SK-N-SH treated with all-trans-retinoic acid at 6 μM for 48 hours (cell line): ENCODE measurements around the gene MROH7.

Experiments used
- CSDC2 ChIP-seq: fragments of 250-450 bp; sonication (Bioruptor Pico); IDR thresholded peaks from 2 replicates; pipeline ENCODE4 v1.5.0; 2020; ENCODE audit warnings: mild to moderate bottlenecking, moderate library complexity
- GLIS3 ChIP-seq: fragments of 250-450 bp; sonication (Bioruptor Pico); IDR thresholded peaks from 2 replicates; pipeline ENCODE4 v1.5.0; 2020; ENCODE audit warnings: mild to moderate bottlenecking, moderate library complexity
- ISL1 ChIP-seq: fragments of 250-450 bp; sonication (Bioruptor Pico); IDR thresholded peaks from 2 replicates; pipeline ENCODE4 v2.1.2; 2022; ENCODE audit warnings: mild to moderate bottlenecking, moderate library complexity
- RARB ChIP-seq: fragments of 250-450 bp; sonication (Bioruptor Pico); IDR thresholded peaks from 2 replicates; pipeline ENCODE4 v1.8.0; 2021; ENCODE audit warnings: mild to moderate bottlenecking, moderate library complexity
- TOX ChIP-seq: fragments of 250-450 bp; sonication (Bioruptor Pico); IDR thresholded peaks from 2 replicates; pipeline ENCODE4 v1.8.0; 2021; ENCODE audit warnings: mild to moderate bottlenecking, moderate library complexity, borderline replicate concordance
- ZC3H10 ChIP-seq: fragments of 250-450 bp; sonication (Bioruptor Pico); IDR thresholded peaks from 2 replicates; pipeline ENCODE4 v1.5.1; 2021; ENCODE audit warnings: mild to moderate bottlenecking, moderate library complexity
- ZFP3 ChIP-seq: fragments of 250-450 bp; sonication (Bioruptor Pico); IDR thresholded peaks from 2 replicates; pipeline ENCODE4 v1.5.0; 2020; ENCODE audit warnings: mild to moderate bottlenecking, moderate library complexity
- ZNF565 ChIP-seq: fragments of 450-650 bp; formaldehyde crosslinking; conservative IDR thresholded peaks from 2 replicates; pipeline ENCODE4 v1.5.0; 2020; ENCODE audit warnings: low read depth, mild to moderate bottlenecking, moderate library complexity
- TF ChIP-seq, protein P1 (sequence below): fragments of 250-450 bp; sonication (Bioruptor Pico); IDR thresholded peaks from 2 replicates; pipeline ENCODE4 v1.8.0; 2020; ENCODE audit warnings: mild to moderate bottlenecking, moderate library complexity, borderline replicate concordance
- TF ChIP-seq, protein P2 (sequence below): fragments of 250-450 bp; sonication (Bioruptor Pico); IDR thresholded peaks from 2 replicates; pipeline ENCODE4 v1.5.0; 2020; ENCODE audit warnings: mild to moderate bottlenecking, moderate library complexity
- TF ChIP-seq, protein P3 (sequence below): fragments of 250-450 bp; sonication (Bioruptor Pico); IDR thresholded peaks from 2 replicates; pipeline ENCODE4 v1.5.1; 2021; ENCODE audit warnings: mild to moderate bottlenecking, moderate library complexity

DNA sequence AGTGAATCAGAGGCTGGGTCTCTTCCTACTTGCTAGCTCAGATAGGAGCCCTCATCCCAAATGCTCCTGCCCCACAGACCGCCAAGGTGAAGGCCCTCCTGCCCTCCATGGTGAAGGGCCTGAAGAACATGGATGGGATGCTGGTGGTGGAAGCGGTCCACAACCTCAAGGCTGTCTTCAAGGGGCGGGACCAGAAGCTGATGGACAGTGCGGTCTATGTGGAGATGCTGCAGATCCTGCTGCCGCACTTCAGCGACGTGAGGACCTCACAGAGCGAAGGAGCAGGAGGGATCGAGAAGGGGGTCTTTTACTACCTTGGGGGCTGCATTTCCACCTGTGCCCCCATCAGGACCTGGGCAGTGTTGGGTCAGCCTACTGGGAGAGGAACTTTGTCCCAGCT is 59.5 kb downstream of the MROH7 start:
- TF ChIP-seq ISL1 (CRISPR knock-in tag) (no peak), CSDC2 (no peak), ZNF565 (no peak), ZFP3 (CRISPR knock-in tag) (no peak), ZC3H10 (CRISPR knock-in tag) (no peak), GLIS3 (CRISPR knock-in tag) (no peak), TOX (CRISPR knock-in tag) (no peak), RARB (no peak)
- TF ChIP-seq, protein P1, sequence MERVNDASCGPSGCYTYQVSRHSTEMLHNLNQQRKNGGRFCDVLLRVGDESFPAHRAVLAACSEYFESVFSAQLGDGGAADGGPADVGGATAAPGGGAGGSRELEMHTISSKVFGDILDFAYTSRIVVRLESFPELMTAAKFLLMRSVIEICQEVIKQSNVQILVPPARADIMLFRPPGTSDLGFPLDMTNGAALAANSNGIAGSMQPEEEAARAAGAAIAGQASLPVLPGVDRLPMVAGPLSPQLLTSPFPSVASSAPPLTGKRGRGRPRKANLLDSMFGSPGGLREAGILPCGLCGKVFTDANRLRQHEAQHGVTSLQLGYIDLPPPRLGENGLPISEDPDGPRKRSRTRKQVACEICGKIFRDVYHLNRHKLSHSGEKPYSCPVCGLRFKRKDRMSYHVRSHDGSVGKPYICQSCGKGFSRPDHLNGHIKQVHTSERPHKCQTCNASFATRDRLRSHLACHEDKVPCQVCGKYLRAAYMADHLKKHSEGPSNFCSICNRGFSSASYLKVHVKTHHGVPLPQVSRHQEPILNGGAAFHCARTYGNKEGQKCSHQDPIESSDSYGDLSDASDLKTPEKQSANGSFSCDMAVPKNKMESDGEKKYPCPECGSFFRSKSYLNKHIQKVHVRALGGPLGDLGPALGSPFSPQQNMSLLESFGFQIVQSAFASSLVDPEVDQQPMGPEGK (CRISPR knock-in tag) = no peak
- TF ChIP-seq, protein P2, sequence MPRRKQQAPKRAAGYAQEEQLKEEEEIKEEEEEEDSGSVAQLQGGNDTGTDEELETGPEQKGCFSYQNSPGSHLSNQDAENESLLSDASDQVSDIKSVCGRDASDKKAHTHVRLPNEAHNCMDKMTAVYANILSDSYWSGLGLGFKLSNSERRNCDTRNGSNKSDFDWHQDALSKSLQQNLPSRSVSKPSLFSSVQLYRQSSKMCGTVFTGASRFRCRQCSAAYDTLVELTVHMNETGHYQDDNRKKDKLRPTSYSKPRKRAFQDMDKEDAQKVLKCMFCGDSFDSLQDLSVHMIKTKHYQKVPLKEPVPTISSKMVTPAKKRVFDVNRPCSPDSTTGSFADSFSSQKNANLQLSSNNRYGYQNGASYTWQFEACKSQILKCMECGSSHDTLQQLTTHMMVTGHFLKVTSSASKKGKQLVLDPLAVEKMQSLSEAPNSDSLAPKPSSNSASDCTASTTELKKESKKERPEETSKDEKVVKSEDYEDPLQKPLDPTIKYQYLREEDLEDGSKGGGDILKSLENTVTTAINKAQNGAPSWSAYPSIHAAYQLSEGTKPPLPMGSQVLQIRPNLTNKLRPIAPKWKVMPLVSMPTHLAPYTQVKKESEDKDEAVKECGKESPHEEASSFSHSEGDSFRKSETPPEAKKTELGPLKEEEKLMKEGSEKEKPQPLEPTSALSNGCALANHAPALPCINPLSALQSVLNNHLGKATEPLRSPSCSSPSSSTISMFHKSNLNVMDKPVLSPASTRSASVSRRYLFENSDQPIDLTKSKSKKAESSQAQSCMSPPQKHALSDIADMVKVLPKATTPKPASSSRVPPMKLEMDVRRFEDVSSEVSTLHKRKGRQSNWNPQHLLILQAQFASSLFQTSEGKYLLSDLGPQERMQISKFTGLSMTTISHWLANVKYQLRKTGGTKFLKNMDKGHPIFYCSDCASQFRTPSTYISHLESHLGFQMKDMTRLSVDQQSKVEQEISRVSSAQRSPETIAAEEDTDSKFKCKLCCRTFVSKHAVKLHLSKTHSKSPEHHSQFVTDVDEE (CRISPR knock-in tag) = no peak
- TF ChIP-seq, protein P3, sequence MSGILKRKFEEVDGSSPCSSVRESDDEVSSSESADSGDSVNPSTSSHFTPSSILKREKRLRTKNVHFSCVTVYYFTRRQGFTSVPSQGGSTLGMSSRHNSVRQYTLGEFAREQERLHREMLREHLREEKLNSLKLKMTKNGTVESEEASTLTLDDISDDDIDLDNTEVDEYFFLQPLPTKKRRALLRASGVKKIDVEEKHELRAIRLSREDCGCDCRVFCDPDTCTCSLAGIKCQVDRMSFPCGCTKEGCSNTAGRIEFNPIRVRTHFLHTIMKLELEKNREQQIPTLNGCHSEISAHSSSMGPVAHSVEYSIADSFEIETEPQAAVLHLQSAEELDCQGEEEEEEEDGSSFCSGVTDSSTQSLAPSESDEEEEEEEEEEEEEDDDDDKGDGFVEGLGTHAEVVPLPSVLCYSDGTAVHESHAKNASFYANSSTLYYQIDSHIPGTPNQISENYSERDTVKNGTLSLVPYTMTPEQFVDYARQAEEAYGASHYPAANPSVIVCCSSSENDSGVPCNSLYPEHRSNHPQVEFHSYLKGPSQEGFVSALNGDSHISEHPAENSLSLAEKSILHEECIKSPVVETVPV (CRISPR knock-in tag) = no peak
